Mesothelial cell of epicardium (in vitro differentiated cells): ENCODE measurements around the gene LSM3. TPM values are rescaled to one million over a fixed set of nuclear protein-coding genes. Genes with fewer than 3 reads are reported as not detected.

Experiments
- DNase-seq, 2 experiments: peaks; one replicate each; pipeline ENCODE4 v3.0.0; 2021; ENCODE audit warnings: low spot score in 2 of 2; ENCODE audit not compliant: unreplicated experiment in 2 of 2
- H3K27ac Mint-ChIP-seq: 2 replicates; pipeline ENCODE4 v1.8.0; 2021; ENCODE audit warnings: mixed read lengths
- H3K27me3 Mint-ChIP-seq: 2 replicates; pipeline ENCODE4 v1.8.0; 2021; ENCODE audit warnings: low read depth, mixed read lengths
- H3K36me3 Mint-ChIP-seq: 2 replicates; pipeline ENCODE4 v1.8.0; 2021; ENCODE audit warnings: mixed read lengths
- H3K4me1 Mint-ChIP-seq: 2 replicates; pipeline ENCODE4 v1.8.0; 2021; ENCODE audit warnings: mixed read lengths
- H3K4me3 Mint-ChIP-seq: 2 replicates; pipeline ENCODE4 v1.8.0; 2021; ENCODE audit warnings: mild to moderate bottlenecking, moderate library complexity, mixed read lengths
- H3K9me3 Mint-ChIP-seq: 2 replicates; pipeline ENCODE4 v1.8.0; 2021; ENCODE audit warnings: mixed read lengths
- total RNA-seq: library from RNA; stranded (reverse); gene quantifications from 3 replicates; pipeline ENCODE4 v1.2.1, GENCODE V29; 2021
- TF ChIP-seq, protein P1 (sequence below): fragments of 200-600 bp; sonication (generic); IDR thresholded peaks from one replicate; pipeline ENCODE4 v1.5.0; 2021; ENCODE audit warnings: antibody characterized with exemption; ENCODE audit not compliant: unreplicated experiment

Gene LSM3
- total RNA-seq, 1 donor from 2014 or later: 9.6 TPM

DNA sequence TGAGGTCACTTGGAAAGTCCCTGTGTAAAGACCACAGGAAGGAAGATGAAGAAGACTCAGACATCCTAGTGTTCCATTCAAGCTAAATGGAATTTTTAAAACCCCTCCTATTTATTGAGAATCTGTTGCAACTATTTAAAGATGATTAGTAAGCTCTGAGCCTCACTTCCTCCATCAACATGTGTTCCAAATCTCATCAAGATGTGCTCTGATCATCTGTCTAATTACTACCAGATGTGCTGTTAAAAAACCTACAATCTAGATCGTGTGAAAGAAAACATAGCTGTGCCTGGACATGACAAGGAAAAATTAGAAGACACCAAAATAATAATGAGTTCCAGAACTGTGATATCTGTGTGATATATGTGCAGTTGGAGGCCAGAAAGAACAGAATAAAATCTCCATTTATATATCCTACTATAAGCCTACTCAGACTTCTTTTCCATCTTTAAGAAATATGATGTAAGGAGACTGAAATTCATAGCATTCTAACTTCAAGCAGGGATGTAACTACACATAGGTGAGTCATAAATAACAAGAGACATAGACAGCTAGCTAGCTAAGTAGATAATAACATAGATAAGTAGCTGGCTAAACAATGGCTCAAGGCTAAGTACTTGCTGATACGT is 8.0 kb upstream of the LSM3 start:
- Mint-ChIP-seq H3K36me3 (peaks cover 54% of the 10 kb centered on the region), H3K27me3 (no peaks in the 10 kb centered on the region), H3K27ac (no peak overlapping the region), H3K4me1 (peaks cover 12% of the 10 kb centered on the region), H3K9me3 (no peaks in the 10 kb centered on the region), H3K4me3 (no peak overlapping the region)
- no peak for DNase-seq
- TF ChIP-seq, protein P1, sequence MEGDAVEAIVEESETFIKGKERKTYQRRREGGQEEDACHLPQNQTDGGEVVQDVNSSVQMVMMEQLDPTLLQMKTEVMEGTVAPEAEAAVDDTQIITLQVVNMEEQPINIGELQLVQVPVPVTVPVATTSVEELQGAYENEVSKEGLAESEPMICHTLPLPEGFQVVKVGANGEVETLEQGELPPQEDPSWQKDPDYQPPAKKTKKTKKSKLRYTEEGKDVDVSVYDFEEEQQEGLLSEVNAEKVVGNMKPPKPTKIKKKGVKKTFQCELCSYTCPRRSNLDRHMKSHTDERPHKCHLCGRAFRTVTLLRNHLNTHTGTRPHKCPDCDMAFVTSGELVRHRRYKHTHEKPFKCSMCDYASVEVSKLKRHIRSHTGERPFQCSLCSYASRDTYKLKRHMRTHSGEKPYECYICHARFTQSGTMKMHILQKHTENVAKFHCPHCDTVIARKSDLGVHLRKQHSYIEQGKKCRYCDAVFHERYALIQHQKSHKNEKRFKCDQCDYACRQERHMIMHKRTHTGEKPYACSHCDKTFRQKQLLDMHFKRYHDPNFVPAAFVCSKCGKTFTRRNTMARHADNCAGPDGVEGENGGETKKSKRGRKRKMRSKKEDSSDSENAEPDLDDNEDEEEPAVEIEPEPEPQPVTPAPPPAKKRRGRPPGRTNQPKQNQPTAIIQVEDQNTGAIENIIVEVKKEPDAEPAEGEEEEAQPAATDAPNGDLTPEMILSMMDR: no peak

DNA sequence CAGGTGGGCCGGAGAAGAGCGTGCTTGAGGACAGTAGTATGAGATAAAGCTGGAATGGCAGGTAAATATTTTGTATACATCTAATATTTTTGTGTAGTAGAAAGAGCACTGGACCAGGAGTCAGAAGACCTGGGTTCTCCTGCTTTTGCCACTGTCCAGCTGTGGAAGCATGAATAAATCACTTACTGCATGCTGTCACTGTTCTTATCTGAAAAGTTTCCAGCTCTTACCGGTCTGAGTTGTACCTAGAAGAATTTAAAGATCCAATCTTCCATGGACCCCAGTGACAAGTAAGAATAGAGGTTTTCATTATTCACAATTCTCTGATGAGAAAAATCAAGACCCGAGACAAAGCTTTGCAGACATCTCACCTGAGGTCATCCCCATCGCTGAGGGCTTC is 6.1 kb upstream of the LSM3 start:
- Mint-ChIP-seq H3K4me3 (no peak overlapping the region), H3K9me3 (no peaks in the 10 kb centered on the region), H3K27ac (no peak overlapping the region), H3K4me1 (peaks cover 24% of the 10 kb centered on the region), H3K36me3 (peaks cover 39% of the 10 kb centered on the region), H3K27me3 (no peaks in the 10 kb centered on the region)
- TF ChIP-seq, protein P1: no peak
- DNase-seq: no peak

DNA sequence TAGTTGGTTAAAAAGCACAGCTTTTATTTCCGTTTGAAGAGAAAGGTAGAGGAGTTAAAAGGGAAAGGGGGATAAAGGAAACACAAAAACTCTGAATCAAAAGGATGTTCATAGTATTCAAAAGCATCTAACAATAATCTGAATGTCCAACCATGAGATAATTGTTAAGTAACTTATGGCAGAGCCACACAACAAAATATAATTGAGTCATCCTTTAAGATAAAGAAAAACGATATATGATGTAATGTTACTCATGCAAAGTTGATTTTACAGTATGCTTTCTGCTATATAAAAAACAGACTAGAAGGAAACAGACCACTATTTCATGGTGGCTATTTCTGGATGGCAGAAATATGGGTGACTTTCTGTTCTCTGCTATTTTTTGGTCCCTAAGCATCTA is 4.1 kb upstream of the LSM3 start:
- peaks cover 26% of the 10 kb centered on the region for H3K36me3 Mint-ChIP-seq
- TF ChIP-seq, protein P1: no peak

DNA sequence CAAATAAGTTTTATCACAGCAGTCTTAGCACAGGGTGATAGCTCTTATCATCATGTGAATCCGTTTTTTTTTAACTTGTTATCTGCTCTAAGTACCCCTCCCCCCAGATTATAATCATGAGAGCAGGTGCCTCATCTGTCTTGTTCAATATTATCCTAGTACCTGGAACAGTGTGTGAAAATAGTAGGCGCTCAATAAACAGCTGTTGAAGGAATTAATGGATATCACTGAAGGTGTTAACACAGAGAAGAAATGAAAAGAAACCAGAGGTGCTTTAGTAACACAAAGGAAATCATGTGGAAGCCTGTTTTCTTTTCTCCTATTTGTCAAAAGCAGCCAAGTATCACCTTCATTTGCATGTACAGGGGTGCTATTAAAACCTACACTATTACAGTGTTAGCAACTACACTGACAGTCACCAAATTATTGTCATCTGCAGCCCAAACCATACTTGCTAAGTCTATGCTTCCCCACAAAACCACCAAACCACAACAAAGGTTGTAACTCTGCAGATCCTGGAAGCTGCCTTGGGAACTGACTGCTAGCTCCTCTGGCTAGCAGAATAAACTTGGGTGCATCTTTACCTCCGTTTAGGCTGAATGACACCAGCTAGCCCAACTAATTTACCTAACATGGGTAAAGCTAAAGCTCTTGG is 3.1 kb upstream of the LSM3 start:
- Mint-ChIP-seq H3K4me1 (peaks cover 45% of the 10 kb centered on the region), H3K27me3 (no peaks in the 10 kb centered on the region), H3K9me3 (no peaks in the 10 kb centered on the region), H3K4me3 (no peak overlapping the region), H3K36me3 (peaks cover 17% of the 10 kb centered on the region), H3K27ac (no peak overlapping the region)
- TF ChIP-seq, protein P1: no peak
- DNase-seq: no peak

More for the DNA sequence above, 4.1 kb upstream of the LSM3 start:
- Mint-ChIP-seq H3K27ac (no peak overlapping the region), H3K9me3 (no peaks in the 10 kb centered on the region), H3K27me3 (no peaks in the 10 kb centered on the region), H3K4me1 (peaks cover 40% of the 10 kb centered on the region), H3K4me3 (no peak overlapping the region)
- DNase-seq: no peak

DNA sequence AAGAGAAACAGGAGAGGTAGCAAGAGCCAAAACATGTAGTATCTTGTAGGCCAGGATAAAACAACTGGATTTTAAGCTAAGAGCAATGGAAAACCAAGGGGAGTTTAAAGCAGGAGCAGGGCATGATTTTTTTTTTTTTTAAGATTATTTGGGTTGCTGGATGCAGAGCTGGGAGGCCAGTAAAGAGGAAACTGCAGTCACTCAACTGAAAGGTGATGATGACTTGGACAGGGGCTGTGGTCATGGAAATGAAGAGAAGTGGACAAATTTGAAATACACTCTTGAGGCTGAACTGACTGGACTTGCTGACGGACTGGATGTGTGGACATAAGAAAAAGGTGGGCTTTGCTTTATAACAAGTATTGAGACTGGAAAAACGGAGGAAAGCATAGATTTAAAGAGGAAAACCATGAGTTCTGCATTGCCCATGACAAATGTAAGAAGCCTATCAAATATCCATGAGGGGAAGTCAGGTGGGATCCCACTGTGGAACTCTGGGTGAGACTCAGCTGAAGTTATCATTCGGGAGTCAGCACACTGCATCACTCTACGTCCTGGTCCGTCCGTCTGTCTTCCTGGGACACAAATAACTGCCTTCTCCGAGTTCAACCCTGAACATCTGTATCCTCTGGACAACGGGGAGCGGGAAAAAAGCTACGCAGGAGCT is 904 bp upstream of the LSM3 start:
- TF ChIP-seq, protein P1: no peak
- H3K36me3 Mint-ChIP-seq: peaks cover 11% of the 10 kb centered on the region
- DNase-seq: no peak
- peaks cover 42% of the 10 kb centered on the region for H3K4me1 Mint-ChIP-seq
- H3K9me3 Mint-ChIP-seq: no peaks in the 10 kb centered on the region
- peak overlapping the region; percentile 98 for H3K4me3 Mint-ChIP-seq
- peak overlapping the region; percentile 96 for H3K27ac Mint-ChIP-seq
- H3K27me3 Mint-ChIP-seq: no peaks in the 10 kb centered on the region
